ENCODE data around the gene LAMB2. TPM values are rescaled to one million over a fixed set of nuclear protein-coding genes. Genes with fewer than 3 reads are reported as not detected.
A peak's percentile ranks its signal among the peaks of the same experiment; 100 is the strongest.

LAMB2 gene
- total RNA-seq, 4 donors from 2014 or later, result 293 to 476 (median 348) TPM

DNA sequence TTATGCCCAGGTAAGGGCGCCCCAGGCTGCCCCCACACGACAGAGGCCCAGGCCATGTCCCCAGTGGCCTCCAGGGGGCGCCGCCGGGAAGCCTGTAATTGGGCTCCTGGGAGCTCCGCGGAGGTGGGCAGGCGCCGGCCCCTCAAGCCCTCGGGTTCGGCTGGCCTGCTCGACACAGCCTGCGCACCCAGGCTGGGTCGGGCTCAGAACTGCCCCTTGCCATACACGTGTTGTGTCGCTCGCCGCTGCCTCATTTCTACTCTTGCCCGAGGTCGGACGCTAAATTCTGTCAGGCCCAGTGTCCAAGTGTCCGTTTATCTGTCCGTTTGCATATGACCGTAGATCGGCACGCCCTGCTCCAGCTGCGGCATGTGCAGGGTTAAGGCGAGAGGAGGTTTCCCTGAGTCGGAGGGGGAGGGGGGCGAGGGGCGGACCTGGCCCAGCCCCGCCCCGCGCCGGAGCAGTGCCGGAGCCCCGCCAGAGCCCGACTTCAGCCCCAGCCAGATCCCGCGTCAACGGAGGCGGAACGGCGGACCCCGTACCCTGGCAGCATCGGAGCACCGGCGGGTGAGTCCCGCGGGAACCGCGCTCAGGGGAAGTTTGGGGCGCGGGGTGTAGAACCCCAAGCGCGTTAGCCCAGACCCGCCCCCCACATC, 38.4 kb upstream of the LAMB2 start, which contains the start of gene KLHDC8B:
TSS of gene KLHDC8B (plus strand) at position 480 of the 656 bp plus-strand sequence. CDS start 1,172 bp downstream, outside the sequence.
- Histone ChIP-seq H3K4me3 (peak within 1 kb of the TSS; percentile 52 to 84 (median 60)), H3K9me3 (no peaks in the 10 kb centered on the region), H3K27ac (peak within 1 kb of the TSS; percentile 58 to 82 (median 70)), H3K36me3 (no peaks in the 10 kb centered on the region), H3K4me1 (peaks cover 0 to 37% (median 4%) of the 10 kb centered on the region in 4 donors), H3K27me3 (no peaks in the 10 kb centered on the region)
- TF ChIP-seq CTCF (IDR thresholded peaks at IDR 0.05), result peak; percentile 77 to 96 (median 87)
- TF ChIP-seq POLR2A (IDR thresholded peaks at IDR 0.05), result no peak
- DNase-seq, result peak; percentile 77 to 93 (median 87)

GRCh38 chr3:49170744-49171118, 37.9 kb upstream of the LAMB2 start:
- Histone ChIP-seq H3K36me3 (no peaks in the 10 kb centered on the region), H3K4me3 (peak overlapping the region; percentile 52 to 84 (median 60)), H3K27ac (peak overlapping the region; percentile 58 to 82 (median 70)), H3K9me3 (no peaks in the 10 kb centered on the region), H3K27me3 (no peaks in the 10 kb centered on the region), H3K4me1 (peaks cover 0 to 37% (median 4%) of the 10 kb centered on the region in 4 donors)
- TF ChIP-seq CTCF (IDR thresholded peaks at IDR 0.05) (no peak), POLR2A (IDR thresholded peaks at IDR 0.05) (no peak)
- DNase-seq, result no peak

GRCh38 chr3:49166752-49167556, 34.1 kb upstream of the LAMB2 start:
- Histone ChIP-seq H3K27ac (peak overlapping the region in 3 of 4 donors; percentile 78 to 94 (median 80)), H3K36me3 (peaks cover 0 to 19% (median 0%) of the 10 kb centered on the region in 3 donors), H3K9me3 (no peaks in the 10 kb centered on the region), H3K27me3 (no peaks in the 10 kb centered on the region), H3K4me3 (peak overlapping the region; percentile 77 to 98 (median 92)), H3K4me1 (peaks cover 0 to 29% (median 4%) of the 10 kb centered on the region in 4 donors)
- DNase-seq, result no peak
- TF ChIP-seq POLR2A (IDR thresholded peaks at IDR 0.05) (no peak), CTCF (IDR thresholded peaks at IDR 0.05) (no peak)

GRCh38 chr3:49165771-49166751, 33.2 kb upstream of the LAMB2 start, which contains the start of gene CCDC71:
Gene CCDC71 (minus strand): TSS chr3:49166331. CDS start chr3:49164208, 2,123 bp downstream.
- peaks cover 0 to 28% (median 4%) of the 10 kb centered on the region in 4 donors for H3K4me1 ChIP-seq
- H3K36me3 ChIP-seq, result peaks cover 0 to 19% (median 0%) of the 10 kb centered on the region in 3 donors
- no peaks in the 10 kb centered on the region for H3K9me3 ChIP-seq
- peak within 1 kb of the TSS; percentile 78 to 94 (median 82) for H3K27ac ChIP-seq
- TF ChIP-seq POLR2A (IDR thresholded peaks at IDR 0.05), result peak; percentile 28 to 39
- no peak for TF ChIP-seq CTCF (IDR thresholded peaks at IDR 0.05)
- H3K27me3 ChIP-seq, result no peaks in the 10 kb centered on the region
- peak within 1 kb of the TSS; percentile 77 to 98 (median 92) for H3K4me3 ChIP-seq
- DNase-seq, result peak; percentile 61 to 83 (median 82)

Measured in Peyer's patch (tissue), 4 donors.